ENCODE results near the gene TMEM109. TPM values are rescaled to one million over a fixed set of nuclear protein-coding genes. Genes with fewer than 3 reads are reported as not detected.
"Not testable (repeated sequence)": the region's sequence is repeated elsewhere in the genome, so short reads cannot be mapped to it uniquely, and the experiment has no call there.

The TMEM109 gene
- total RNA-seq, 1 experiment from 2014 or later: 13.5 TPM

DNA sequence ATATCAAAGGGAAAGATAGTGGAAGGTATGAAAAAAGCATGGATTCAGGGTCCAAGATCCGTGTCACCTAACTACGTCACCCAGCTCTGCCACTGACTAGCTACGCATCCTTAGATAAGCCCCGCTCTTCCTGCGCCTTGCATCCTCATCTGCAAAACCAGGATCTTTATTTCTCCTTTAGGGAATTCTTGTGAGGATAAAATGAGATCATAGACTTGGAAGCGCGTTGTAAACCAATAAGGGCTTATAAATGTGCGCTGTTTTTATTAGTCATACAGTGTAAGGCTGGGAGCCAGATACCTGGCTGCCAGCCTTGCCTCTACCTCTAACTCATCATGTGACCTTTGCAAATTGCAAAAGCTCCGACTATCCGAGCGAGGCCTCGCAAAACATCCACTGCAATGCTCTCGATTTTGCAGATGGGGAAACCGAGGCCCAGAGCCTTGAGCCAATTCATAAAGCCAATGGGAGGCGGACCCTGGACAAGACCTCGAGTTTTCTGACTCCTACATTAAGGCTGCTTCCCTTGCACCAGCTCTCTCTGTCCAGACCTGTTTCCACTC, 8.3 kb upstream of the TMEM109 start:
- in situ Hi-C loops (cut with HindIII; ENCODE audit: low sequenced_read_pairs): no loop called here
- DNase-seq (ENCODE audit: low spot score): peak; percentile 46

DNA sequence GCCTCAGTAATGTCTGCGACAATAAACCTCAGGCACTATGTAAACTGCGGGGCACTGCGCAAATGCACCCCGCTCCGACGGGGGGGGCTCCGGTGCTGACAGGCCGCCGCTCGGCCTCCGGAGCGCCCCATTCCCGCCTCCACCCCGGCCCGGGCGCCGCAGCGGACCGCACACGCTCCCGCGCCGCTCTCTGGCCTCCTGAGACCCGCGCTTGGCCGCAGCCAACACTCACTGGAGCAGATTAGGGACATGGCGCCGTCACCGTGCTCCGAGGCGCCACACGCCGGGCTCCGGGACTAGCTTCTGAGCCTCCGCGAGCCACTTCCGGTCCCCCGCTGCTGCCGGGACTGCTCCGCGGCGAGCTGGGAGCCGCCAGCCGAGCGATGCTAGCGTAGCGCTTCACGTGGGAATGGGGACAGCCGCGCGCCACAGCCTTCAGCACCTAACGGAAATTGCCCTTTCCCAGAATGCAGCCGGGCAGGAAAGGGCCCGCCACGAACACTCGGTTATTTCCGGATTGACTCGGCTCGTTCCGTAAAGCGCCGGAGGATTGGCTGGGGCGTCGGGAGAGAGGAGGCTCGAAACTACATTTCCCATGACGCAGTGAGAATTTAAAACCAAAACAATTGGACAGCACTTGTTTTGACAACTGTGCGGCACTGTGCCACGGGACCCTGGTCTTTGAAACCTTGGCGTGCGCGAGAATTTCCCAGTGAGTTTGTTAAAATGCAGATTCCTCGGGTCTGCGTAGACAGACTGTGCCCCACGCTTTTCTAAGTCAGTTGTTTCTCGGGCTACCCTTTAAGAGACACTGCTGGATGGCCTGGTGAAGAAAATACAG, 7.6 kb upstream of the TMEM109 start, which contains the start of gene PRPF19:
Gene PRPF19 (minus strand): TSS at position 454 of the 841 bp plus-strand sequence. CDS start 203 bp downstream, at position 251.
- peak; percentile 97 for DNase-seq (ENCODE audit: low spot score)
- in situ Hi-C loops (cut with HindIII; ENCODE audit: low sequenced_read_pairs): no loop called here

DNA sequence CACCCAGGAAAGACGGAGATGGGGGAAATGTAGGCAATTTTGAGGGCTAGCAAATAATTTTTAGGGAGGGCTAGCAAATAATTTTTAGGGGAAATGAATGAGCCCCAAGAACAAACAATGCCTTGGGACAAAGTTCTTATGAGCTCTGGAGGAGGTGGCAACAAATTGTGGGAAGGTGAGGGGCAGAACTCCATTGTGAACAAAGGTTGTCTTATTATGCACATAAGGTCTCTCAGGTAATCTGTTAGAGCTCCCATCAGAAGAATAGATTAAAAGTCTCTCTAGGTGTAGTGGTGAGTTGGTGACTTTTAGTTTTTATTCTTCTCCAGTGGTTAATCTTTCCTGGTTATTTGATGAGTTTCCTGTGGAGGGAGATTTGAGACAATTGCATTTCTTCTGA, 5.2 kb upstream of the TMEM109 start:
- in situ Hi-C loops (cut with HindIII; ENCODE audit: low sequenced_read_pairs): no loop called here
- DNase-seq (ENCODE audit: low spot score): no peak

DNA sequence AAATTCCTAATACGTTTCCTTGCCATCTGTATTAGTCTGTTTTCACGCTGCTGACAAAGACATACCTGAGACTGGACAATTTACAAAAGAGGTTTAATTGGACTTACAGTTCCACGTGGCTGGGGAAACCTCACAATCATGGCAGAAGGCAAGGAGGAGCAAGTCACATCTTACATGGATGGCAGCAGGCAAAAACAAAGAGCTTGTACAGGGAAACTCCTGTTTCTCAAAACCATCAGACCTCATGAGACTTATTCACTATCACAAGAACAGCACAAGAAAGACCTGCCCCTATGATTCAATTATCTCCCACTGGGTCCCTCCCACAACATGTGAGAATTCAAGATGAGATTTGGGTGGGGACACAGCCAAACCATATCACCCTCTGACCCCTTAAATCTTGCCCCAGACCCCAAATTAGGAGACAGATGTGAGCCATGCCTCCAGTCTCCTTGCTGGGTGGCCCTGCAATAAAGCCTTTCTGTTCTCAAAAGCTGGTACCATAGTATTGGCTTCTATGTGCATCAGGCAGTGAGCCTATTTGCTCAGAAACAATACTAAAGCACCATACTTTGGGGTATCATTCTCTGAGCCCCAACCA, 4.2 kb upstream of the TMEM109 start:
- DNase-seq (ENCODE audit: low spot score); in situ Hi-C loops (cut with HindIII; ENCODE audit: low sequenced_read_pairs): not testable (repeated sequence)

DNA sequence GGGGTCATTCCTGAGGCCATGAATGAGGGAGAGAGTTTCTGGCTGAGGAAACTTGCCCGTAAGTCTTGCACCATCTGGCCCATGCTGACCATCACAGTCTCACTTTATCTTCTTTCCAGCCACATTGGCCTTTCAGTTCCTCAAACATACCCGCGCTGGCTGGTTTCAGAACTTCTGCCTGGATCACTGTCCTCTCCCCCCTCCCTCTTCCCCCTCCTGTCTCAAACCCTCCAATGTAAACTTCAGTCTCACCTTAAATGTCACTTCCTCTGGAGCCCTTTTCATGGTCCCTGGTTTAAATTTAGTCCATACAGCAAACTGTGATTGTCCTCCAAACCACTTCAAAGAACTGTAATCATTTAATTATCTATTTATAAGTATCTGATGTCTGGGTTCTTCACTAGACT, 3.7 kb upstream of the TMEM109 start:
- in situ Hi-C loops (cut with HindIII; ENCODE audit: low sequenced_read_pairs): no loop called here
- DNase-seq (ENCODE audit: low spot score): no peak

DNA sequence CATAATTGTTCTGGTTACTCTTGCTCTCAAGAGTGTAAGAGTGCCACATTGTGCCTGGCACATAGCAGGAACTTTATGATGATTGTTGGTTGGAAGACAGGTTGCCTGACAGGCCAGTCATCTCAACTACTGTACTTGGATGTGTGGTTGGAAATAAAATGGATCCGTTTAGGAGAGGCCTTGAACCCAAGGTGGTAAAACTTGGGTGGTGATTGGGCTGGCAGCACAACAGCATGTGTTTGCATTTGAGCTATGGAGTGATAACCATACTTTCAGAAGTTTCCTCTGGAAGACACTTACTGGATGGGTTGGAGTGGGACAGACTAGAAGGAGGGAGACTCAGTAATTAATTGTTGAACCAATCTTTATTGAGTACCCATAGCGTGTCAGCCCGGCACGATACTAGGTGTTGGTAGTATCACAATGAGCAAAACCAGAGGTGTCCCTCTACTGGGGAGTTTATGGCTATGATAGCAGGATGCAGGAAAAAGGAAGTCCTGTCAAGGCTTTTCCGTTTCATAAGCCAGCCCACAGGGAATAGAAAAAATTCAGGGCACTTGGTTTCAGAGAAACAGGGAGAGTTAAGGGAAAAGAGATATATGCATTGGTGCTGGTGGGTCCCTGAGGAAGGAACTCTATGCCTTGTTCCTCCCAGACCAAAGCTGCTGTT, 3.1 kb upstream of the TMEM109 start:
- DNase-seq (ENCODE audit: low spot score): no peak
- in situ Hi-C loops (cut with HindIII; ENCODE audit: low sequenced_read_pairs): no loop called here

DNA sequence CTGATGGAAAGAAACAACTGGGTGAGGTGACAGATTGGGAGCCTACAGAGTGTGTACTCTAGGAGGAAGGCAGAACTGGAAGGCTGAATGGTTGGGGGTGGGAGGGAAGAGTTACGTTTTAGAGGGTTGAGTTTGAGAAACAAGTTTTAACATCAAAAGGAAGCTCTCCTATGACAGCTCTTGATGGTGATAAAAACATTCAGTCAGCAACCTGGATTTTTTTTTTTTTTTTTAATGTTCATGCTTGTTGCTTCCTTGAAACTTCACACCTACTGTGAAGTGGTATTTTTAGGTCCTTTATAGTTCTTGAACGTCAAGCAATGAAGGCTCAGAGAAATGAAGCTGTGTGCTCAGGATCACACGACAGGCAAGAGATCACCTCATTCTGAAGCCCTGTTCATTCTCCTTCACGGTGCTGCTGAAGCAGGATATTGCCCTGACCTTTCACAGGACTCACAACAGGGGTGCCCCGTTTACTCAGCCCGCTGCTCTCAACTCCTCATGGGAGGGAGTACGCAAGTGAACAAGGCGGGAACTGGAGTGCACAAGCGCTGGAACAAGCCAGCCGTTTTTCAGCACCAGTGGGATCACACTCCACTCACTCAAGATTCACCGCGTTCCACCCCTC, 1.6 kb upstream of the TMEM109 start:
- DNase-seq (ENCODE audit: low spot score): peak; percentile 67
- in situ Hi-C loops (cut with HindIII; ENCODE audit: low sequenced_read_pairs): no loop called here

DNA sequence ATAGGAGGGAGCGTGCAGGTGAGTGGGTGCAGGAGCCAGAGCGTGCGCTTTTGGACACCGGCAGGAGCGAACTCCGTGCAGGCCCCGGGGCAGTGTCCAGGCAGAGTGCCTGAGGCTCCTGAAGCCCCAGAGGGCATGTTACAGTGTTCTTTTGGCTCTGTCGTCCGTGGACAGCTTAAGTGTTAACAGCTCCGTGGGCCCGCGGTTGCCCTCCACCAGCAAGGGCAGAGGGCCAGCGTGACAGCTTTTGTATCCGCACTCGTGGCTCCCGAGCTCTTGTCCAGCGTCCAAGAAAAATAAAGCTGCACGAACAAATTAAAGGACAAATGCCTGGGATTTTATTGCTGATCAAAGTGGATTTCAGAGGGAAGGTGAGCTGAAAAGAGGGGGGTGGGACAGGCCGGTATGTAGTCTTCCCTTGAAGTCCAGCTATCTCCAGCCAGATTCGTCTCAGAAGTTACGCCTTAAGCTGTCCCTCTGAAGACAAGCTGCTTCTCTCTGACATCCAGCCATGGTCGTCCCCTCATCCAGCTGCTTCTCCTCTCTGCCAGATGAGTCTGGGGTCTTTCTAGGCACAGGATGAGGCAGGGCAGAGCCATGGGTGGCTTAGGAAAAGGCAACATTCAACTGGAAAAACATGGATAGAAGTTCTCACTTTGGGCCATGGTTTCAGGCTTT, 968 bp upstream of the TMEM109 start:
- in situ Hi-C loops (cut with HindIII; ENCODE audit: low sequenced_read_pairs): no loop called here
- peak; percentile 59 for DNase-seq (ENCODE audit: low spot score)

DNA sequence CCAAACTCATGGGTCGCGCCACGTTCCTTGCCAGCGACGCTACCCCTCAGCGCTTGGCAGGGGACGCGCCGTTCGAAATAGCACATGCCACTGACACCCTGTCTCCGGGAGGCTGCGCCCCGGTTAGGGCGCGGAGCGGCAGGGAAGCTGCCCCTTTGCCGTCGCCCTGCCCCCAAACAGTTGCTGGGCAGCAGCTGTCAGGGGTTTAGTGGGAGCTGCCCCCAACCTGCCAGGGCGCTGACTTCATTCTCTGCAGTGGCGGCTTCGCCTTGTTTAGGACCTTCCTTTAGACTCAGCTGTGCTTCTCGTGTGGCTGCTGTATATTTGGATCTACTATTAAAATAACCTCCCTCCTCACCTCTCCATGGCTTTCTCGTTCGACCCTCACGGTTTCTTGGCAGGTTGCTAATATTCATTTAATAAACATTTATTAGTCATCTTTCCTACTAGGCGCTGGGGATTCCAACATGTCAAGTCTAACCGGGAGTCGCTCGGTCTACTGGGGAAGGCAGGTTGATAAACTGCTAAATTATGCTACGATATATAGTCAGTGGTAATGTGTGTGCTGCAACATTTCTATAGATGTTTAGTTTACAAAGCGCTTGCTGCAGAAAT, 782 bp downstream of the TMEM109 start:
- DNase-seq (ENCODE audit: low spot score): peak; percentile 50
- in situ Hi-C loops (cut with HindIII; ENCODE audit: low sequenced_read_pairs): no loop called here

DNA sequence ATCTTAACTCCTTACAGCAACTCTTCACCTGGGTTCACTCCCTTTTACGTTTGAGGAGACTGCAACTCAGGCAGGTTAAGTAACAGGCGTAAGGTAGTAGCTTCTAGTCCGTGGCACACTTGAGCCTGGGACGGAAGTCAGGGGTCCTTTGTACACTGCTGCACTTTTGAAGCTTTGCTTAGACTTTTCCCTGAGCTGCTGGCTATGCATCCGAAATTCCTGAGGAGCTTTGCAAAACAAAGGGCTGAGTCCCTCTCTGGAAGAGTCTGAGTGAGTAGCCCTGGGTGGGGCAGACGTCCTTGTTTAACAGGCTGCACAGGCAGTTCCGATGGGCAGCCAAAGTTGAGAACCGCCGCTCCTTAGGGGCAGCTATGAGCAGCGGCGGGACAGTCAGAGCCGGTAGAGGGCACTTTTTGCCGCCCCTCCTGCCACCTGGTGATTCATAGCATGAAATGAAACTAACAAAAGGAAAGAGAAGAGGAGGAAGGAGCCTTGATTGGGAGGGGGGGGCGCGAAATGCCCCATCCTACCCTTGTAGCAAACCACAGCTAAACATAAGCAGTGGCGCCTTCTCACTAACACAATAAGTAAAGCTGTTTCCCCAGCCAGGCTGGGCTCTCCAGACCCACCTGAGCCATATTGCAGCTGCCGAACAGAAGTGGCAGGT, 1.4 kb downstream of the TMEM109 start:
- in situ Hi-C loops (cut with HindIII; ENCODE audit: low sequenced_read_pairs): no loop called here
- DNase-seq (ENCODE audit: low spot score): peak; percentile 63

DNA sequence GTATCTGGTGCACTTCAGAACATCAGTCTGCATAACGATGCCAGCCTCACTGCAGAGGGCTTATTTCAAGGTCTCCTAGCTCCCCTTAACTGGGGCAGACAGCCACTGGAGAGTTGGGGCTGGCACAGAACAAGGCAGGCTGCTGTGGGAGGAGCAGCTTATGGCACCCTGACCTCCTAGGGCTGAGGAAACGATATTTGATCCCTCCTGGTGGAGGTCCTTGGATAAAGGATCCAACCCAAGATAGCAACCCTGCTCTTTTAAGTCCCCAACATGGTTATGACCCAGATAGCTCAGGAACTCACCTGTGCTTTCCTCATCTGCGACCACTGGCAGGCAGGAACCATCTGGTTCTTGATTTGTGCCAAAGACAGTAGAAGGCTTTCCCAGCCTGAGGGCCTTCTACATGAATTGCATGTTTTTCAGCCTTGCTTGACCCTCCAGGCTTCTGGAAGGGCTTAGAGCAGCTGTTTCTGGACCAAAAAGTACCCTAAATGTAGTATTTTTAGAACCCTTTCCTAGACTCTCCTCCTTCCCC, 2.8 kb downstream of the TMEM109 start:
- in situ Hi-C loops (cut with HindIII; ENCODE audit: low sequenced_read_pairs): no loop called here
- DNase-seq (ENCODE audit: low spot score): peak; percentile 90

DNA sequence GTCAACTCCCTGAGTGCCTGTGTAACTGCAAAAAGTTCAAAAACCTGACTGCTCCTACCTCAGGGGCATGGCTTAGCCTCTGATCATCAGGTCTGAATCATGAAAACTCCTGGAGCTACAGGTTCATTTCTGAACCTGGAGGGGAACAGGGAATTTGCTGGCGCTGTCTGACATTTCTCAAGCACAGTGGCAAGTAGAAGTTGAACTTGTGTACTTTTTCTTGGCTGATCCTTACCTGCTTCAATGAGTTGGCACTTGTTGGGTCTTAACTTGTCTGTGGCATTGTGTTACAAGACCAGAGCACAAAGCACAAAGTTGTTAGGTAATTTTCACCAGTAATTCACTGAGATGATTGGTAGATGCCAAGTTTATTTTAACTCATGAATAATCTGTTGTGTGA, 3.3 kb downstream of the TMEM109 start:
- DNase-seq (ENCODE audit: low spot score): no peak
- in situ Hi-C loops (cut with HindIII; ENCODE audit: low sequenced_read_pairs): no loop called here

DNA sequence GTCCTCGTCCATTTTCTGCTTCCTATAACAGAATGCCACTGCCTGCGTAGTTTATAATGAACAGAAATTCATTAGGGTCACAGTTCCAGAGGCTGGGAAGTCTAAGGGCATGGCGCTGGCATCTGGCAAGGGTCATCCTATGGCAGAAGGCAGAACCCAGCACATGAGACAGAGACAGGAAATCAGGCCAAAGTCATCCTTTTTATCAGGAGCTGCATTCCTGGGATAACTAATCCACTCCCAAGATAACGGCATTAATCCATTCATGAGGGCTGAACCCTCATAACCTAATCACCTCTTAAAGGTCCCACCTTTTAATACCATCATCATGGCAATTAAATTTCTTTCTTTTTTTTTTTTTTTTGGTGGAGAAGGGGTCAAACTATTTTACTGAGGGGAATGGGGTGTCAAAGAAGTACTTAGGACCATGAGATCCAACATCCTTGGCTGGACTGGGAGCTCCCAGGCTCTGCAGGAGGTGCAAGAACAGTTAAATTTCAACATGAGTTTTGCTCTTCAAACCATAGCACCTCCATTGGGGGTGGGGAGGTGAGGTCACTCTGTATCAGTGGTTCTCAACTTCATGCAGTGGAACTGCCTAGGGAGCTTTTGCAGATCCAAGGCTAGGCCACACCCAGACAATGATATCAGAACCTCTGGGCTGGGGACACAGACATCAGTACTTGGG, 4.4 kb downstream of the TMEM109 start:
- no peak for DNase-seq (ENCODE audit: low spot score)

DNA sequence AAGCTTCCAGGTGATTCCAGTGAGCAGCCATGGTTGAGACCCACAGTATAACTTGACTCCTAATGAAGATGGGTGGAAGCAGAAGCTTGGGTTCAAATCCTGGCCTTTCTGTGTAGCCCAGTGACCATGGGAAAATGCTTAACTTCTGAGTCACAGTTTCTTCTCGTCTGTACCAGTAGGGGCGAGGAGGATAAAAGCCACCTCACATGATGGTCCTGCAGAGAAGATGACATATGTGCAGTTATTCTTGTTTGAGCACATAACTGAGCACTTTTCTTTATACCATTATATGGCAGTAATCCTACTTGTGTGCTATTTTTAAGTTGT, 4.9 kb downstream of the TMEM109 start:
- in situ Hi-C loops (cut with HindIII; ENCODE audit: low sequenced_read_pairs): no loop called here
- no peak for DNase-seq (ENCODE audit: low spot score)

More for the DNA sequence above, 4.4 kb downstream of the TMEM109 start:
- in situ Hi-C loops (cut with HindIII; ENCODE audit: low sequenced_read_pairs): no loop called here

DNA sequence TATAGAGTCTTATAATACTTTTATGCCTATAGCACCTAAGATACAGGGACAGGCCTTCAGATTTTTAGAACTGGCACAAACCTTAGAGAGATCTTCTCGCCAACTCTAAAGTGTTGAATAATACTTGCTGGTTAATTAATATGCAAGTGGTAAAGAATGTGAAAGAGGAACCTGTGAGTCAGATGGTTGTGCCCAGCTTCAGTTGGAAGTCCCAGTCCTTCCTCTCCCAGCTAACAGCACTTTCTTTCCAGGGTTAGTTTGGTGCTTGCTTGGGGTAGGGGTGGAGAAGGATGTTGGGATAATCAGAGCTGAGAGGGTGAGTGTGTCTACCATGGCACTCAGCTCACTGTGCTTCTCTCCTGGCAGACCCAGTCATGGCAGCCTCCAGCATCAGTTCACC, 5.4 kb downstream of the TMEM109 start:
- in situ Hi-C loops (cut with HindIII; ENCODE audit: low sequenced_read_pairs): no loop called here
- DNase-seq (ENCODE audit: low spot score): no peak

DNA sequence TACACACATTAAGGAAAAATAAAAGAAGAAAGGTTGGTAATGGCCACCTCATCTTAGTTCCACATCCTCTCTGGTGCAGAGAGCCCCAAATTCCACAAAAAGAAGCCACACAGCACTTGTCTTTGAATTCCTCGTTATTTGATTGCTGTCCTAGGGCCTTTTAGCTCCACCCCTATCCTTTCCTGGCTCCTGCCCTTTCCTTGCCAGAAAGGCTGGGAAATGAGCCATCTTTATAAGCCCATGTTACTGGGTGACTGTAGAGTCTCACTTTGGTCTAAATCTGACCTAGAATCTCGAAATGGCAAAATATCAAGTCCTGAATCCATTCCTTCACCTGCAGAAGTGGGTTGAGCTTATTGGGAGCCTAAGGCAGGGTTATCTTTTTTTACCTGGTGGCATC, 6.0 kb downstream of the TMEM109 start:
- DNase-seq (ENCODE audit: low spot score): peak; percentile 89
- in situ Hi-C loops (cut with HindIII; ENCODE audit: low sequenced_read_pairs): no loop called here

DNA sequence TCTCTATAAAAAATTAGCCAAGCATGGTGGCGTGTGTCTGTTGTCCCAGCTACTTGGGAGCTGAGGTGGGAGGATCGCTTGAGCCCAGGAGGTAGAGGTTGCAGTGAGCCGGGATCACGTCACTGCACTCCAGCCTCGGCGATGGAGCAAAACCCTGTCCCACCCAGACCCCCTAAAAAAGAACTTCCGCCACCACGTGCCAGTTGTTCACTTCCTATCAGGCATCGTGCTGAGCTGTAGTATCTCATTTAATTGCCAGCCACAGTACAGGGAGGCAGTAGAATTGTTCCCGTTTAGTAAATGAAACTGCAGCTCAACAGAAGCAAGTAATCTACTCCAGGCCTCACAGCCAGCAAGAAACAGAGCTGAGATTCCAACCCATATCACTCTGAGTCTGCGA, 7.3 kb downstream of the TMEM109 start:
- in situ Hi-C loops (cut with HindIII; ENCODE audit: low sequenced_read_pairs): no loop called here
- DNase-seq (ENCODE audit: low spot score): no peak

Measured in G401 (cell line).